ENCODE results near the gene PRKRA. TPM values are rescaled to one million over a fixed set of nuclear protein-coding genes. Genes with fewer than 3 reads are reported as not detected.

The PRKRA gene
- total and polyA plus RNA-seq, 2 of the 13 experiments (the other 11 are each of a cell fraction or from before 2014, with no cell fraction given), result 53.1 to 74.7 TPM

DNA sequence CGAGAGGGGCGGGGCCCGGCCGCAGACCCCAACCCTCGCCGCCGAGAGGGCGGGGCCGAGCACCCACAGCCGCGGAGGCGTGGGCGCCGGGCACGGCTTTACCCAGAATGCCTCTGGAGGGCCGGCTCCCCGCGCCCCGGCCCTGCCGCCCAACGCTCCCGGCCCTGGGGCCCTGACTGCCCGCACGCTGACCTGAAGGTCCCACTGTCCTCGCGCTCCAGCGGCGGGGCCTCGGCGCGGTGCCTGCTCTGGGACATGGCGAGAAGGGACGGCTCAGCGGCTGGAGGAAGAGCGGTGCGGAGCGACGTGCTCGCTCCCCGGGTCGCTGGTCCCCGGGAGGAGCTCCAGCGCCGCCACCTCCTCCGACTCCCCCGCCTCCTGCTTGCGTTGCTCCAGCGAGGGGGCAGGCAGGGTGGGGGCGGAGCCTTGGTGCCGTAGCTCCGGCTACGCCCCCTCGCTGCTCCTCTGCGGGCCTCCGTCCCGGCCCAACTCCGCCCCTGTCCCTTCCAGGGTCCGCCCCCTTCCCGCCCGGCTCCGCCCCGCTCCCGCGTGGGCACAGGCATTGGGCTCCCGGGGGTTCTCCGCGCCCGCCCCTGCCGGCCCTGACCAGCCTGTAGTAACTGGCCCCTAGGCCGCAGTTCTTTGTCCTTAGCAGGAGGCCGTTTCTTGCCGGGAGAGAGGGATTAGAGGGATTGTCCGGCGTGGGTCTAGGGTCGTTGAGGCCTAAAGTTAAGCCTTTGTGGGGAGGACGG is at the start of gene PRKRA, which contains the start of gene PJVK (continued):
- TF ChIP-seq REXO4 (CRISPR knock-in tag; IDR thresholded peaks at IDR 0.05; ENCODE audit: borderline replicate concordance), result peak; percentile 64; the same call in 1 of the 2 replicates
- TF ChIP-seq ZNF83 (CRISPR knock-in tag; IDR thresholded peaks at IDR 0.05; ENCODE audit: borderline replicate concordance), result 0 out of 2 replicates have a peak, but pooled peaks have one; percentile 68
- peak; percentile 94 for TF ChIP-seq ZMYM4 (CRISPR knock-in tag; IDR thresholded peaks at IDR 0.05)
- peak; percentile 51 for TF ChIP-seq SKI (IDR thresholded peaks at IDR 0.05; ENCODE audit: partially characterized antibody)
- peak; percentile 65; the same call in 1 of the 2 replicates for TF ChIP-seq ZNF350 (CRISPR knock-in tag; IDR thresholded peaks at IDR 0.05; ENCODE audit: borderline replicate concordance, low read depth)
- no peak for TF ChIP-seq SRSF4 (IDR thresholded peaks at IDR 0.05; ENCODE audit: low read depth, low read length, poor library complexity, severe bottlenecking)
- TF ChIP-seq, protein P1, sequence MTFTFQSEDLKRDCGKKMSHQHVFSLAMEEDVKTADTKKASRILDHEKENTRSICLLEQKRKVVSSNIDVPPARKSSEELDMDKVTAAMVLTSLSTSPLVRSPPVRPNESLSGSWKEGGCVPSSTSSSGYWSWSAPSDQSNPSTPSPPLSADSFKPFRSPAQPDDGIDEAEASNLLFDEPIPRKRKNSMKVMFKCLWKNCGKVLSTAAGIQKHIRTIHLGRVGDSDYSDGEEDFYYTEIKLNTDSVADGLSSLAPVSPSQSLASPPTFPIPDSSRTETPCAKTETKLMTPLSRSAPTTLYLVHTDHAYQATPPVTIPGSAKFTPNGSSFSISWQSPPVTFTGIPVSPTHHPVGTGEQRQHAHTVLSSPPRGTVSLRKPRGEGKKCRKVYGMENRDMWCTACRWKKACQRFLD (CRISPR knock-in tag; IDR thresholded peaks at IDR 0.05; ENCODE audit: borderline replicate concordance), result peak; percentile 92
- TF ChIP-seq ZNF160 (CRISPR knock-in tag; IDR thresholded peaks at IDR 0.05), result peak; percentile 68
- TF ChIP-seq GPN1 (CRISPR knock-in tag; IDR thresholded peaks at IDR 0.05; ENCODE audit: borderline replicate concordance), result peak; percentile 51; the same call in 1 of the 2 replicates
- no peak for TF ChIP-seq ZNF562 (CRISPR knock-in tag; IDR thresholded peaks at IDR 0.05; ENCODE audit: borderline replicate concordance)
- peak; percentile 76; the same call in 1 of the 2 replicates for TF ChIP-seq MAF1 (CRISPR knock-in tag; IDR thresholded peaks at IDR 0.05; ENCODE audit: borderline replicate concordance)
- TF ChIP-seq CREB1 (IDR thresholded peaks at IDR 0.05), result peak; percentile 43
- no peak for TF ChIP-seq CREB1 (CRISPR knock-in tag; IDR thresholded peaks at IDR 0.05)
- TF ChIP-seq FOXJ3 (CRISPR knock-in tag; IDR thresholded peaks at IDR 0.05; ENCODE audit: borderline replicate concordance), result 0 out of 2 replicates have a peak, but pooled peaks have one; percentile 30
- TF ChIP-seq ZFYVE20 (CRISPR knock-in tag; IDR thresholded peaks at IDR 0.05; ENCODE audit: borderline replicate concordance, low read depth), result peak; percentile 38; the same call in 1 of the 2 replicates
- TF ChIP-seq, protein P2, sequence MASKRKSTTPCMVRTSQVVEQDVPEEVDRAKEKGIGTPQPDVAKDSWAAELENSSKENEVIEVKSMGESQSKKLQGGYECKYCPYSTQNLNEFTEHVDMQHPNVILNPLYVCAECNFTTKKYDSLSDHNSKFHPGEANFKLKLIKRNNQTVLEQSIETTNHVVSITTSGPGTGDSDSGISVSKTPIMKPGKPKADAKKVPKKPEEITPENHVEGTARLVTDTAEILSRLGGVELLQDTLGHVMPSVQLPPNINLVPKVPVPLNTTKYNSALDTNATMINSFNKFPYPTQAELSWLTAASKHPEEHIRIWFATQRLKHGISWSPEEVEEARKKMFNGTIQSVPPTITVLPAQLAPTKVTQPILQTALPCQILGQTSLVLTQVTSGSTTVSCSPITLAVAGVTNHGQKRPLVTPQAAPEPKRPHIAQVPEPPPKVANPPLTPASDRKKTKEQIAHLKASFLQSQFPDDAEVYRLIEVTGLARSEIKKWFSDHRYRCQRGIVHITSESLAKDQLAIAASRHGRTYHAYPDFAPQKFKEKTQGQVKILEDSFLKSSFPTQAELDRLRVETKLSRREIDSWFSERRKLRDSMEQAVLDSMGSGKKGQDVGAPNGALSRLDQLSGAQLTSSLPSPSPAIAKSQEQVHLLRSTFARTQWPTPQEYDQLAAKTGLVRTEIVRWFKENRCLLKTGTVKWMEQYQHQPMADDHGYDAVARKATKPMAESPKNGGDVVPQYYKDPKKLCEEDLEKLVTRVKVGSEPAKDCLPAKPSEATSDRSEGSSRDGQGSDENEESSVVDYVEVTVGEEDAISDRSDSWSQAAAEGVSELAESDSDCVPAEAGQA (IDR thresholded peaks at IDR 0.05; ENCODE audit: low read depth), result peak; percentile 57; the same call in 1 of the 2 replicates
- TF ChIP-seq, protein P2 (CRISPR knock-in tag; IDR thresholded peaks at IDR 0.05; ENCODE audit: borderline replicate concordance), result peak; percentile 31; the same call in 1 of the 2 replicates
- TF ChIP-seq ZNF138 (CRISPR knock-in tag; IDR thresholded peaks at IDR 0.05; ENCODE audit: low read depth), result peak; percentile 86
- peak; percentile 71 for TF ChIP-seq LCORL (IDR thresholded peaks at IDR 0.05)
- no peak; the same call in none of the 2 replicates for TF ChIP-seq LCORL (CRISPR knock-in tag; IDR thresholded peaks at IDR 0.05)
- peak; percentile 86 for TF ChIP-seq ELF4 (CRISPR knock-in tag; IDR thresholded peaks at IDR 0.05; ENCODE audit: borderline replicate concordance)
- TF ChIP-seq SP4 (CRISPR knock-in tag; IDR thresholded peaks at IDR 0.05), result peak; percentile 97
